ENCODE results near the gene PANK4.

DNA sequence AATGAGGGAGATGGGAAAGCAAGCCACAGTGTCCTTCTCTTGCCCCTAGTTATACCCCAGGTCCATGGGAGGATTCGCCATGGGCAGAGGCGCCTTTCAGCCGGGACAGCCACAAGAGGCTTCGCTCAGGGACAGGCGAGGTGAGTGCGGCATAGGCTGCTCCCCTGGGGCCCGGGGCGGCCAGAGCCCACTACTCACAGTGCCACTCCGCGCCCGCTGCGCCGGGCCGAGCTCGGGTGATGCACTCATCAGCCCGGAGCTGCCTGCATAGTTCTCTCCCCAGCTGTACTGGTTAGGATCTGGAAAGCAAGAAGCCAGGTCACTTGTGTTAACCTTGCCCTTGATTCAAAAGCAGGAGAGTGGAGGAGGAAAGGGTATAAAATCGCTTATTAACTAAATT lies 8.4 kb downstream of the PANK4 start:
- TF ChIP-seq, protein P1, sequence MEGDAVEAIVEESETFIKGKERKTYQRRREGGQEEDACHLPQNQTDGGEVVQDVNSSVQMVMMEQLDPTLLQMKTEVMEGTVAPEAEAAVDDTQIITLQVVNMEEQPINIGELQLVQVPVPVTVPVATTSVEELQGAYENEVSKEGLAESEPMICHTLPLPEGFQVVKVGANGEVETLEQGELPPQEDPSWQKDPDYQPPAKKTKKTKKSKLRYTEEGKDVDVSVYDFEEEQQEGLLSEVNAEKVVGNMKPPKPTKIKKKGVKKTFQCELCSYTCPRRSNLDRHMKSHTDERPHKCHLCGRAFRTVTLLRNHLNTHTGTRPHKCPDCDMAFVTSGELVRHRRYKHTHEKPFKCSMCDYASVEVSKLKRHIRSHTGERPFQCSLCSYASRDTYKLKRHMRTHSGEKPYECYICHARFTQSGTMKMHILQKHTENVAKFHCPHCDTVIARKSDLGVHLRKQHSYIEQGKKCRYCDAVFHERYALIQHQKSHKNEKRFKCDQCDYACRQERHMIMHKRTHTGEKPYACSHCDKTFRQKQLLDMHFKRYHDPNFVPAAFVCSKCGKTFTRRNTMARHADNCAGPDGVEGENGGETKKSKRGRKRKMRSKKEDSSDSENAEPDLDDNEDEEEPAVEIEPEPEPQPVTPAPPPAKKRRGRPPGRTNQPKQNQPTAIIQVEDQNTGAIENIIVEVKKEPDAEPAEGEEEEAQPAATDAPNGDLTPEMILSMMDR (conservative IDR thresholded peaks at IDR 0.05 in 1 of 2, IDR thresholded peaks at IDR 0.05 in 1 of 2; ENCODE audit: extremely low read depth in 1 of 2, insufficient read depth in 1 of 2, low read depth in 1 of 2, low read length in 2 of 2) = no peak
- no peak for TF ChIP-seq EZH2 (IDR thresholded peaks at IDR 0.05; ENCODE audit: borderline replicate concordance, low read length)
